Muscle of back (tissue), 11 donors: ENCODE results near the gene IL18. TPM values are rescaled to one million over a fixed set of nuclear protein-coding genes. Genes with fewer than 3 reads are reported as not detected.
A peak's percentile ranks its signal among the peaks of the same experiment; 100 is the strongest.
"Not testable (repeated sequence)": the region's sequence is repeated elsewhere in the genome, so short reads cannot be mapped to it uniquely, and the experiment has no call there.

ENCODE experiments used
- DNase-seq, 3 donors: peaks; one replicate each; pipeline versions ENCODE4 v3.0.0 to v3.0.0-alpha.2; 2013
- polyA plus RNA-seq, 10 donors: library from polyadenylated mRNA; unstranded; fragments of 120-200 nt; gene quantifications; one replicate each; pipeline ENCODE4 v1.2.1, GENCODE V29; 2013; ENCODE audit not compliant: insufficient read length in 10 of 10

Gene IL18
- polyA plus RNA-seq, 10 donors, result 0.18 to 1.1 (median 0.69) TPM; not detected in 1

DNA sequence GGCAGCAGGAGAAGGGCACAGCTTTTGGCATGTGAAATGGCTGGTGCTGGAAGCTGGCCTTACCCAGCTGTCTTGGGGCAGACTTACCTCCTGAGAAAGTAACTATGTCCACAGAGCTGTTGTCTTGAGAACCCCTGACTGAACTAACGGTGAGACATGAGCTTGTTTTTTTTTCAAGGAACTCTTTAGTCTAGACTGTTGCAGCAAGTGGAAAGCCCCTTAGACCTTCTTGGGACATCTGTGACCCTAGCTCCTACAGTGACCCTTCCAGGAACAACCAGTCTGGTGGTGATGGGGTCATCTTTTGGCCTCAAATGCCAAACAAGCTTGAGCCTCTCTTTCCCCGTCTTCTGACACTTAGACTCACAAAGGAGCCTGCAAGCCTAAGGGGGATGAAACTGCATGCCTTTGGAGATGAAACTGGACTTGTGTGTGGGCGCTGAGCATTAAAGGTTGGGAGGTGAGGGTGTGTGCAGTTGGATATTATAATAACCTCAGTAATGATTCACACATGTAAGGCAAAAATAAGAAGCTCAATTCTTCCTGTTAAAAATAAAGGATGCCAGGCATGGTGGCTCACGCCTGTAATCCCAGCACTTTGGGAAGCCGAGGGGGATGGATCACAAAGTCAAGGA is 41.8 kb downstream of the IL18 start:
- DNase-seq, result no peak

DNA sequence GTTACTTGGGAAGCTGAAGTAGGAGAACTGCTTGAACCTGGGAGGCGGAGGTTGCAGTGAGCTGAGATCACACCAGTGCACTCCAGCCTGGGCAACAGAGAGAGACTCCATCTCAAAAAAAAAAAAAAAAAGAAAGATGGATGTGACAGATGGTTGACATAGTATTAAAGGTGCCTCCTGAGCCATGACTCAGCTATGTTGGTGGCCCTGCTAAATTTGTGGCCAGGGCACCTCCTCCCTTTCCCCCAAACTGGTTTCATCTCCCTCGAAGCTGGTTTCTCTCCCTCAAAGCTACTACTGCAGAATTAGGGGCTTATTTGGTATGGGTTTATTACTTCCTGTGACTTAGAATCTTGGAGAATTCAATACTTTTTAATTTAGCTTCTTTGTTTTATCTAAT is 45.7 kb downstream of the IL18 start:
- DNase-seq, result no peak

DNA sequence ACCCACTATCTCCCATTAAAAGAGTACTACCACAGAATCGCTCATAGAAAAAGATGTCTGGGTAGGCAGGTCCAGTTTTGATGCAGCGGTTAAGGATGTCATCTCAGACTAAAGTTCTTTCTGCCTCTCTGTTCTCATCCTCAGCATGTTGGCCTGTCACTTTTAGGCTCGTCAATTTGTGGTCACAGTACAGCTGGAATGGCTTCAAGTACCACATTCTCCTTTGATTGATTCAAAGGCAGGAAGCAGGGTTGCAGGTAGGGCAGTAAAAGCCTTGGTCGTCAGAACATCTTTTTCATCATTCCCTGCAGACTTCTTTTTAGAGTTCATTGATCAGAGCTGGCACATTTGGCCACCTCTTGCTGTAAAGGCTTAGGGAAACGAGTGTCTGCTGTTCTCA is 48.5 kb downstream of the IL18 start:
- no peak for DNase-seq

DNA sequence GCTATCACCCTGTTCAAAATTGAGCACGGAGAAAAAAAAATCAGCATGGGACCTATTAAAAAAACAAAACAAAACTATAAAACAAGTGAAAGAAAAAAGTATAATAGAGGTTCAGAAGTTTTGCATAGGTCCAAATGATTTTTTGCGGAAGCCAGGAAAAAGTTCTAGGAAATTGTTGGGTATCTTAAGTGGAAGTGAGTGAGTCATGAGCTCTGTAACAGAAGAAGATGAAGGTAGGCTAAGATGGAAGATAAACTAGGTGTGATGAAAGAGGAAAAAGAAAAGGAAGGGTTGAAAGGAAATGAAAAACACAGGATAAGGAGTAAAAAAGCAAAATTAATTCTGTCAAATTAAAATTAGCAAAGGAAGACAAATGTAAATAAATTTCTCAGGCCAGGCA is 49.4 kb downstream of the IL18 start:
- no peak for DNase-seq

DNA sequence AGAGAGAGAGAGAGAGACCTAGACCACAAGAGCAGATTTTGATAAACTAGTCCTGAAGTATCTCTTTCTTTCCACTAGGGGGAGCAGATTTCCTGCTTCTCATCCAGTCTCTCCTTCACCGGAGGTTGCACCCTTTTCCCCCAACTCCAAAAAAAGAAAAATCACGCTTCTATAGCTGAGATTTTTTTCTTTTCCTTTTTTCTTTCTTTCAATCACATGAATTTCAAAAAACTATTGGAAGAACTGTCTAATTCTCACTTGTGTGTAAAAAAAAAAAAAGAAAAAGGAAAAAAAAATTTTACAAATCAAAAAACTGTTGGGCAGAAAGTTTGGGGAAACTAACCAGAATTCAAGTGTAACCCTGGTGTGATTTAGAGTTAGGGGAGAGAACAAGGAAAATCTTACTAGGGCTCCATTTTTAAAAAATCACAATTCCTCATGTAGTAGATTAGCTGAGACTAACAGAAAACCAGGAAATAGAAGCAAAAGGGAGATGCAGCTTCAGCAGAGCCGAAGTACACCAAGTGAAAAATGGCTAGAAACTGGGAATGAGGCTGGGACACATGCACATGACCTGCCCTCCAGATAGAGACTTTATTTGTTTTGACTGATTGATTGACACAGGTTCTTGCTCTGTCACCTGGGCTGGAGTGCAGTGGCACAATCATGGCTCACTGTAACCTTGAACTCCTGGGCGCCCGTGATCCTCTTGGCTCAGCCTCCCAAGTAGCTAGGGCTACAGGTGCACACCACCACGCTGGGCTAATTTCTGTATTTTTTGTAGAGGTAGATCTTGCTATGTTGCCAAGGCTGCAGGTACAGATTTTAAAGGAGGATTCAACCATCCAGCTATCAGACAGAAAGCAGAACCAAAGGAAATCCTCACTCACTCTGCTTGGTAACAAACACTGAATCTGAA is 50.1 kb downstream of the IL18 start:
- DNase-seq, result peak; percentile 34 to 59 (median 41)

DNA sequence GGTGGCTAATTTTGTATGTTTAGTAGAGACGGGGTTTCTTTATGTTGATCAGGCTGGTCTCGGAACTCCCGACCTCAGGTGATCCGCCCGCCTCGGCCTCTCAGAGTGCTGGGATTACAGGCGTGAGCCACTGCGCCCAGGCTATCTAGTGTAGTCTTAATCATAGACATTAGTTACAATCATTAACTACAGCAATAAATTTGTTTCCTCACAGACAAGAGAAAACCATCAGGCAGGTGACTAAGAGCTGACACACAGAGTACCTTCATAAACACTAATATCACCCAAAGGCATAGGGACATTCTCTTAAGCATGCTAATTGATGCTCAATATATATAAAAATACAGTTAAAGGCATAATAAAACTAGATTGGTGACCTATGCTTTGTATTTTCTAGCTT is 57.8 kb downstream of the IL18 start:
- no peak for DNase-seq

DNA sequence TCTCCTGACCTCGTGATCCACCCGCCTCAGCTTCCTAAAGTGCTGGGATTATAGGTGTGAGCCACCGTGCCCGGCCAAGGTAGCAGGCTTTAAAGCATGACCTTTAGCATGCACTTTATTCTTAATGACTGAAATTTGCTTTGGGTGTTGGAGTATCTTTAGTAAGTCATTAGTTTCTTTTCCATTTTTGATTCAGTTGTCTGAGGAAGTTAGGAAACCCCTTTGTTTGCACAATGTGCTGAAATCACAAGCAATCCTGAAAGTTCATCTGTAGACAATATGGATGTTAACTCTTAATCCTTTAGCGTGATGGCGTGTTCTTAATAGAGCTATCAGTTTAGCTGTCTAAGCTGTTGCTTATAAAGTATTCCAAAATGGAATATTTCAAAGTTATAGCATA is 60.4 kb downstream of the IL18 start:
- DNase-seq, result no peak

DNA sequence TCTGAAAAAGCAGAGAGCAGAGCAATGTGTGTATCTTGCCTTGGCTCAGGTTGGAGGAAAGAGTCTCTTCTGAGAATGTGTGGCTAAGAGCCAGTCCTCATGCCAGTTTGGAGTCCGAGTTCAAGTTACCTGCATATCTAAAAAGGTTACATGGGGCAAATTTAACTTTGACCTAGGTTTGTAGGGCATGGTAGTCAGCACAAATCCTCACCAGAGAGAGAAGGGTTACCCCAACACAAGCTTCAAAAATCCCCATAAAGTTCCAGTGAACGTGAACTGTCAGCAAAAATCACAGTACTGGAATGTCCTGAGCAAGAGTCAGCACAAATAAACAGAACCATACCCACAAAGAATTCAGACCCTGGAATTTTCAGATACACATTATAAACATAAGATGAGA is 63.4 kb downstream of the IL18 start:
- DNase-seq, result no peak

DNA sequence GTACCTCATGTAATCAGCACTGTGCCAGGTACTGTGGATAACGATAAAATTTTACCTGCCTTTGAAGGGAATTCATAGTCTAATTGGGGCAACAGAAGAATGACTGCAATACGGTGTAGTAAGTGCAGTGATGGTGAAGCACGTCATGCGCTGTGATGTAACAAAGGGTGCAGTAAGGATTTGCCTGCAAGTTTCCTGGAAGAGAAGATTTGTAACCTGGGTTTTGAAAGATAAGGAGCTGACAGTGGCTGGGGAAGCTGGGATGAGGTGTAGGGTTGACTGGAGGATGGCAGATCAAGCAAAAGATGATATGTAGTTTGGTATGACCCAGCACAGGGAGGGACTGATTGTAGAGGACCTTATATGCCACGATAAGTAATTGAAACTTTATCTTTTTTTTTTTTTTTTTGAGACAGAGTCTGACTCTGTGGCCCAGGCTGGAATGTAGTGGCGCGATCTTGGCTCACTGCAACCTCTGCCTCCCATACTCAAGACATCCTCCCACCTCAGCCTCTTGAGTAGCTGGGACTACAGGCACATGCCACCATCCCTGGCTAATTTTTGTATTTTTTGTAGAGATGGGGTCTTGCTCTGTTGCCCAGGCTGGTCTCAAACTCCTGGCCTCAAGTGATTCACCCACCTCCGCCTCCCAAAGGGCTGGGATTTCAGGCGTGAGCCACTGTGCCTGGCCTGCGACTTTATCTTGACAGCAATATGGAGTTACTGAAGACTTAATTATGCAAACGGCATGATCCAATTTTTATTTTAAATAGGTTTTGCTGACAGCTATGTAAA is 66.0 kb downstream of the IL18 start:
- DNase-seq, result no peak

DNA sequence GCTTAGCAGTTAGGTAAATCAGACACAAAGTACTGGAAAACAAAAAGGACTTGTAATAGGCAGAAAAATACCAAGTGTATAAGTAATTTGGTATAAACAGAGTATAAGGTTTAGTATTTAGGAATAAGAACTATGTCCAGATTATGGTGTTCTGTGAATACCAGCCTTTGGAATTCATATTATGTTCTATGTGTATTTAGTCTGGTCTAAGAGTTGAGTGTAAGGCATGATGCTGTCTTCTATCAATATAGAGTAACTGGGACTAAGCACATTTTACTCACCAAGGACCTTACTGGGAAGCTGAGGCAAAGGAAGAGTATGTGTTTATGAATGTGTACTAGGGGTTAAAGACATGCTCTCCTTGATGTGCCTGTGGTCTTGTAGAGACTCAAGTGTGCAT is 67.7 kb downstream of the IL18 start:
- no peak for DNase-seq

DNA sequence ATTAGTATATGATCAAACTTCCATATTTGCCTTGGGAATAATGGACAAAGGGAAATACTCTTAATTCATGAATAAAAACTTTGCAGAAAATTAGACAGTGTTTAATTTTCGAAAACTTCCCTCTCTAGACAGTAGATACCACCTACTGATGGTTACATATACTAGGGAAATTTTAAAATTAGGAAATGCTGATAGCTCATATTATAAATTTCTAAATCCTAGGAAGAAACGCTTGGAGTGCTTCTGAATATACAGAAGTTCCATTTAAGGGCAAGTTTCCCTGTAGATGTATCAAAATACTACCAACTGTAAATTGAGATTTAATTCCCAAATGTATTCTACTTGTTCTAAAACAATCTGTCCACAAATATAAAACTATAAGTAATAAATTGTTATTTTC is 68.6 kb downstream of the IL18 start:
- not testable (repeated sequence) for DNase-seq

Other genes starting within 250 kb of the IL18 start
- gene C11orf52, start 245.2 kb downstream of the IL18 start, polyA plus RNA-seq, result 1 to 10 TPM; 1.5 to 3.4 (median 2.3) TPM
- 10 to 100 TPM; 16.4 to 24.0 (median 18.7) TPM for gene DIXDC1, start 226.8 kb downstream of the IL18 start, polyA plus RNA-seq
- gene DLAT, start 138.7 kb downstream of the IL18 start, polyA plus RNA-seq, result 10 to 100 TPM; 34.9 to 48.9 (median 40.8) TPM
- gene PIH1D2, start 90.1 kb downstream of the IL18 start, polyA plus RNA-seq, result 1 to 10 TPM in 5 of 10 donors, under 1 TPM in 5; 0.65 to 1.6 (median 1.0) TPM
- gene NKAPD1, start 89.8 kb downstream of the IL18 start, polyA plus RNA-seq, result 10 to 100 TPM; 25.7 to 33.1 (median 28.4) TPM
- 10 to 100 TPM; 50.0 to 60.7 (median 53.7) TPM for gene TIMM8B, start 77.3 kb downstream of the IL18 start, polyA plus RNA-seq
- 100 to 1,000 TPM in 6 of 10 donors, 10 to 100 TPM in 4; 88.1 to 119 (median 105) TPM for gene SDHD, start 77.2 kb downstream of the IL18 start, polyA plus RNA-seq
- under 1 TPM in 8 of 10 donors, not detected in 2; 0.17 to 0.59 (median 0.29) TPM for gene TEX12, start 3.3 kb upstream of the IL18 start, polyA plus RNA-seq
- 10 to 100 TPM in 2 of 10 donors, 1 to 10 TPM in 8; 4.0 to 12.2 (median 6.0) TPM for gene BCO2, start 11.4 kb upstream of the IL18 start, polyA plus RNA-seq
- 10 to 100 TPM; 17.3 to 27.8 (median 20.9) TPM for gene PTS, start 62.3 kb upstream of the IL18 start, polyA plus RNA-seq
- not detected for gene PLET1, start 96.8 kb upstream of the IL18 start, polyA plus RNA-seq